ENCODE measurements around the gene ZNF680.

DNA sequence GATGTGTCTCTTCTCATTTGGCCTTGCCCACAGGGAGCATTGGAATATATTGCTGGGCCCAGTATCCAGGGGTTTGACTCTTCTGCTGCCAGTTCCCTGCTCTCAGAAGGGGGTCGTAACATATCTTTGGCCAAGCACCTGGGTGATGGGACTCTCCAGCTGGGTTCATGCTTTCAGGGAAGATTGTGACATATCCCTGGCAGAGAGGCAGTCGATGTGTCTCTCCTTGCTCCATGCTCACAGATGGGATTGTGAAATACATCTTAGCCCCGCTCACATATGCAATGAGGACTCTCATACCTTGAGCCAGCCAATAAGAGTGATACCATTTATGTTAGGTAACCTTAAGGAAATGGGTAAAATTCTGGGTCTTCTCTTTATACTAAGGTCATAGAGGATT is 39.2 kb upstream of the ZNF680 start:
- no peak for TF ChIP-seq POLR2A (IDR thresholded peaks at IDR 0.05)
- TF ChIP-seq, protein P1, sequence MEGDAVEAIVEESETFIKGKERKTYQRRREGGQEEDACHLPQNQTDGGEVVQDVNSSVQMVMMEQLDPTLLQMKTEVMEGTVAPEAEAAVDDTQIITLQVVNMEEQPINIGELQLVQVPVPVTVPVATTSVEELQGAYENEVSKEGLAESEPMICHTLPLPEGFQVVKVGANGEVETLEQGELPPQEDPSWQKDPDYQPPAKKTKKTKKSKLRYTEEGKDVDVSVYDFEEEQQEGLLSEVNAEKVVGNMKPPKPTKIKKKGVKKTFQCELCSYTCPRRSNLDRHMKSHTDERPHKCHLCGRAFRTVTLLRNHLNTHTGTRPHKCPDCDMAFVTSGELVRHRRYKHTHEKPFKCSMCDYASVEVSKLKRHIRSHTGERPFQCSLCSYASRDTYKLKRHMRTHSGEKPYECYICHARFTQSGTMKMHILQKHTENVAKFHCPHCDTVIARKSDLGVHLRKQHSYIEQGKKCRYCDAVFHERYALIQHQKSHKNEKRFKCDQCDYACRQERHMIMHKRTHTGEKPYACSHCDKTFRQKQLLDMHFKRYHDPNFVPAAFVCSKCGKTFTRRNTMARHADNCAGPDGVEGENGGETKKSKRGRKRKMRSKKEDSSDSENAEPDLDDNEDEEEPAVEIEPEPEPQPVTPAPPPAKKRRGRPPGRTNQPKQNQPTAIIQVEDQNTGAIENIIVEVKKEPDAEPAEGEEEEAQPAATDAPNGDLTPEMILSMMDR (IDR thresholded peaks at IDR 0.05) = no peak

Data from body of pancreas (tissue), 4 donors.